ENCODE results near the gene TDRD9. TPM values are rescaled to one million over a fixed set of nuclear protein-coding genes. Genes with fewer than 3 reads are reported as not detected.

Gene TDRD9
- total and polyA plus RNA-seq, 2 experiments from 2014 or later, result 0.73 to 1.3 TPM

GRCh38 chr14:103899316-103899715 lies 28.9 kb upstream of the TDRD9 start:
- no peaks in the 10 kb centered on the region for H3K36me3 ChIP-seq (replicated peaks; ENCODE audit: insufficient read depth, low read depth)
- H3K4me2 ChIP-seq, result no peak overlapping the region
- H3K4me1 ChIP-seq (ENCODE audit: insufficient read depth), result peaks cover 7% of the 10 kb centered on the region
- H3K9me3 ChIP-seq (ENCODE audit: low read depth), result no peaks in the 10 kb centered on the region
- no peak overlapping the region for H3K27ac ChIP-seq
- no peak overlapping the region for H3K4me3 ChIP-seq
- no peaks in the 10 kb centered on the region for H3K9me2 ChIP-seq (replicated peaks; ENCODE audit: insufficient read depth)
- 85% methylated on average over 7 of the region's 13 CpGs for WGBS (ENCODE audit: low lambda C conversion rate, missing lambda C conversion rate)
- no peaks in the 10 kb centered on the region for H3K79me2 ChIP-seq
- no peaks in the 10 kb centered on the region for H3K27me3 ChIP-seq
- DNase-seq (ENCODE audit: low spot score), result no peak
- TF ChIP-seq CTCF (IDR thresholded peaks at IDR 0.05; ENCODE audit: poor library complexity) (no peak), EZH2 (IDR thresholded peaks at IDR 0.05; ENCODE audit: borderline replicate concordance) (no peak), EZH2phosphoT487 (IDR thresholded peaks at IDR 0.05; ENCODE audit: low read depth, severe bottlenecking, unreplicated experiment) (no peak)
- no peaks in the 10 kb centered on the region for H4K20me1 ChIP-seq (ENCODE audit: insufficient read depth, poor library complexity, severe bottlenecking)
- no peak overlapping the region for H2AFZ ChIP-seq

- Histone ChIP-seq H3K4me1 (ENCODE audit: insufficient read depth) (peaks cover 7% of the 10 kb centered on the region), H3K27me3 (no peaks in the 10 kb centered on the region), H3K9me3 (ENCODE audit: low read depth) (no peaks in the 10 kb centered on the region), H4K20me1 (ENCODE audit: insufficient read depth, poor library complexity, severe bottlenecking) (no peaks in the 10 kb centered on the region), H3K36me3 (replicated peaks; ENCODE audit: insufficient read depth, low read depth) (no peaks in the 10 kb centered on the region), H2AFZ (no peak overlapping the region), H3K4me3 (no peak overlapping the region), H3K79me2 (no peaks in the 10 kb centered on the region), H3K27ac (no peak overlapping the region), H3K9me2 (replicated peaks; ENCODE audit: insufficient read depth) (no peaks in the 10 kb centered on the region), H3K4me2 (no peak overlapping the region)
- WGBS (ENCODE audit: low lambda C conversion rate, missing lambda C conversion rate), result 96% methylated on average over 13 of the region's 14 CpGs
- DNase-seq (ENCODE audit: low spot score), result no peak
- TF ChIP-seq EZH2phosphoT487 (IDR thresholded peaks at IDR 0.05; ENCODE audit: low read depth, severe bottlenecking, unreplicated experiment) (no peak), EZH2 (IDR thresholded peaks at IDR 0.05; ENCODE audit: borderline replicate concordance) (no peak), CTCF (IDR thresholded peaks at IDR 0.05; ENCODE audit: poor library complexity) (no peak)
Measured at GRCh38 chr14:103899833-103900232, 28.4 kb upstream of the TDRD9 start.

- no peaks in the 10 kb centered on the region for H4K20me1 ChIP-seq (ENCODE audit: insufficient read depth, poor library complexity, severe bottlenecking)
- no peak overlapping the region for H3K27ac ChIP-seq
- no peak for DNase-seq (ENCODE audit: low spot score)
- H3K4me2 ChIP-seq, result no peak overlapping the region
- no peak overlapping the region for H3K4me3 ChIP-seq
- no peaks in the 10 kb centered on the region for H3K79me2 ChIP-seq
- no peak overlapping the region for H2AFZ ChIP-seq
- H3K36me3 ChIP-seq (replicated peaks; ENCODE audit: insufficient read depth, low read depth), result no peaks in the 10 kb centered on the region
- no peaks in the 10 kb centered on the region for H3K9me3 ChIP-seq (ENCODE audit: low read depth)
- no peaks in the 10 kb centered on the region for H3K27me3 ChIP-seq
- no peaks in the 10 kb centered on the region for H3K9me2 ChIP-seq (replicated peaks; ENCODE audit: insufficient read depth)
- TF ChIP-seq CTCF (IDR thresholded peaks at IDR 0.05; ENCODE audit: poor library complexity), result no peak
- no peak for TF ChIP-seq EZH2 (IDR thresholded peaks at IDR 0.05; ENCODE audit: borderline replicate concordance)
- TF ChIP-seq EZH2phosphoT487 (IDR thresholded peaks at IDR 0.05; ENCODE audit: low read depth, severe bottlenecking, unreplicated experiment), result no peak
- WGBS (ENCODE audit: low lambda C conversion rate, missing lambda C conversion rate), result 88% methylated on average over 2 of the region's 2 CpGs
- H3K4me1 ChIP-seq (ENCODE audit: insufficient read depth), result no peaks in the 10 kb centered on the region
Measured at GRCh38 chr14:103904493-103905107, 23.7 kb upstream of the TDRD9 start.

Data from hepatocyte (in vitro differentiated cells).